Tibial artery (tissue), 4 donors: ENCODE data around the gene GLT1D1.
"Not testable (repeated sequence)": the region's sequence is repeated elsewhere in the genome, so short reads cannot be mapped to it uniquely, and the experiment has no call there.

Source experiments
- DNase-seq, 2 donors: peaks; one replicate each; pipeline ENCODE4 v3.0.0-alpha.2; 2019
- H3K27ac ChIP-seq, 2 donors: fragments of 200-600 bp; sonication (generic) in 1 of 2; 1 replicate in 1 of 2; 2 replicates in 1 of 2; pipeline ENCODE4 v1.5.1; 2018 to 2019; ENCODE audit warnings: mild to moderate bottlenecking in 1 of 2
- H3K27me3 ChIP-seq, 2 donors: fragments of 200-600 bp; sonication (generic) in 1 of 2; one replicate each; pipeline versions ENCODE4 v1.5.1 to v1.6.0; 2016 to 2019
- H3K36me3 ChIP-seq, 3 donors: fragments of 200-600 bp; sonication (generic) in 2 of 3; one replicate each; pipeline ENCODE4 v1.5.1; 2016 to 2019; ENCODE audit warnings: mild to moderate bottlenecking in 2 of 3
- H3K4me1 ChIP-seq, 4 donors: fragments of 200-600 bp; sonication (generic) in 2 of 4; 1 replicate in 3 of 4; 2 replicates in 1 of 4; pipeline ENCODE4 v1.5.1; 2016 to 2019
- H3K4me3 ChIP-seq, 2 donors: fragments of 200-600 bp; sonication (generic) in 1 of 2; 1 replicate in 1 of 2; 2 replicates in 1 of 2; pipeline ENCODE4 v1.5.1; 2018 to 2019; ENCODE audit warnings: mild to moderate bottlenecking in 2 of 2
- H3K9me3 ChIP-seq, 3 donors: fragments of 200-600 bp; sonication (generic) in 1 of 3; one replicate each; pipeline ENCODE4 v1.5.1; 2016 to 2019
- CTCF ChIP-seq, 2 experiments: fragments of 200-600 bp in 1 of 2; fragments of 450-650 bp in 1 of 2; IDR thresholded peaks; one replicate each; pipeline ENCODE4 v1.5.1; 2017 to 2019; ENCODE audit warnings: antibody characterized with exemption in 2 of 2, mild to moderate bottlenecking in 1 of 2, moderate library complexity in 1 of 2
- intact Hi-C: fragments of 100-400 bp; cut with DNase I; formaldehyde crosslinking; loops from one replicate; pipeline ENCODE4 v1.15.0; 2023; ENCODE audit warnings: low total_unique reads

GLT1D1 gene

GRCh38 chr12:128829861-128830504 lies 23.3 kb upstream of the GLT1D1 start:
- intact Hi-C loops, result no loop called here
- Histone ChIP-seq H3K27me3 (no peaks in the 10 kb centered on the region), H3K27ac (no peak overlapping the region), H3K9me3 (peaks cover 0 to 4% (median 0%) of the 10 kb centered on the region in 3 donors), H3K4me1 (no peaks in the 10 kb centered on the region), H3K36me3 (peaks cover 0 to 4% (median 0%) of the 10 kb centered on the region in 3 donors), H3K4me3 (no peak overlapping the region)
- DNase-seq, result no peak
- TF ChIP-seq CTCF (IDR thresholded peaks at IDR 0.05), result no peak

GRCh38 chr12:128830505-128830893 lies 22.8 kb upstream of the GLT1D1 start:
- TF ChIP-seq CTCF (IDR thresholded peaks at IDR 0.05), result no peak
- Histone ChIP-seq H3K4me1 (no peaks in the 10 kb centered on the region), H3K27ac (no peak overlapping the region), H3K9me3 (peaks cover 0 to 4% (median 0%) of the 10 kb centered on the region in 3 donors), H3K36me3 (peaks cover 0 to 4% (median 0%) of the 10 kb centered on the region in 3 donors), H3K4me3 (no peak overlapping the region), H3K27me3 (no peaks in the 10 kb centered on the region)
- DNase-seq, result no peak
- intact Hi-C loops, result no loop called here

GRCh38 chr12:128833418-128833817 lies 19.9 kb upstream of the GLT1D1 start:
- Histone ChIP-seq H3K27me3 (no peaks in the 10 kb centered on the region), H3K36me3 (no peaks in the 10 kb centered on the region), H3K4me3 (no peak overlapping the region), H3K9me3 (peaks cover 0 to 7% (median 0%) of the 10 kb centered on the region in 3 donors), H3K27ac (no peak overlapping the region), H3K4me1 (no peaks in the 10 kb centered on the region)
- DNase-seq, result no peak
- intact Hi-C loops, result no loop called here
- TF ChIP-seq CTCF (IDR thresholded peaks at IDR 0.05), result no peak

- H3K4me3 ChIP-seq, H3K27me3 ChIP-seq, DNase-seq, H3K9me3 ChIP-seq, H3K27ac ChIP-seq, intact Hi-C loops, H3K36me3 ChIP-seq, H3K4me1 ChIP-seq: not testable (repeated sequence)
Measured at GRCh38 chr12:128839885-128840284, 13.4 kb upstream of the GLT1D1 start.

DNA sequence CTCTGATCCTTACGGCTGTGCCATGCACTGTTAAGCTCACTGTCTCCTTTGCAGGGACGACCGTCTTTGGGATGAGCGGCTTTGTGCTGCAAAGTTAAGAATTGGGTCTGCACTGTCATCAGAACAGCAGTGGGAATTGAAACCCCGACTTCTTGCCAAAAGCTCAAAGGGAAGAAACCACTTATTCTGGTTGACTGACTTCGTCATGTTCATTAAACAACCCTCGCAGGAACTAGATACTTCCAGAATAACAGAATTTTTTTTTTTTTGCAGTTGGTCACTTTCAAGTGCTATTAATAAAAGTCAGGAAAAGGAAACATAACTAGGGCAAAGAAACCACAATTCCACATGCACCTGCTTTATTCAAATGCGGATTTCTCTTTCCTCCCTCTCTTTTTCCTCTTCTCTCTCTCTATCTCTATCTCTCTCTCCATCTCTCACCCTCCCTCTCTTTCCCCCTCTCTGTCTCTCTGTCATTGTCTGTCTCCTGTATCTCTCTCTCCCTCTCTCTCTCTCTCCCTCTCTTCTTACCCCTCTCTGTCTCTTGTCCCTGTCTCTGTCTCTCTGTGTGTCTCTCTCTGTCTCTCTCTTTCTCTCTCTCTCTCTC lies 12.3 kb upstream of the GLT1D1 start:
- Histone ChIP-seq H3K27me3 (no peaks in the 10 kb centered on the region), H3K4me3 (no peak overlapping the region), H3K27ac (no peak overlapping the region), H3K9me3 (peaks cover 0 to 5% (median 0%) of the 10 kb centered on the region in 3 donors), H3K4me1 (no peaks in the 10 kb centered on the region), H3K36me3 (no peaks in the 10 kb centered on the region)
- no peak for TF ChIP-seq CTCF (IDR thresholded peaks at IDR 0.05)
- no peak for DNase-seq
- intact Hi-C loops, result no loop called here

GRCh38 chr12:128842579-128842978 lies 10.7 kb upstream of the GLT1D1 start:
- Histone ChIP-seq H3K9me3 (no peaks in the 10 kb centered on the region), H3K27ac (no peak overlapping the region), H3K4me3 (no peak overlapping the region), H3K4me1 (no peaks in the 10 kb centered on the region), H3K27me3 (no peaks in the 10 kb centered on the region), H3K36me3 (no peaks in the 10 kb centered on the region)
- no peak for TF ChIP-seq CTCF (IDR thresholded peaks at IDR 0.05)
- no peak for DNase-seq
- intact Hi-C loops, result no loop called here
